Caco-2 (cell line): ENCODE measurements around the gene HNMT. TPM values are rescaled to one million over a fixed set of nuclear protein-coding genes. Genes with fewer than 3 reads are reported as not detected.

ENCODE experiments used
- BruUV-seq: library from RNA; stranded (reverse); fragments of 400-500 nt; replicated peaks from 2 replicates; lab custom pipeline; 2021; lab: Mats Ljungman, UMichigan
- CTCF ChIA-PET: fragments of 300-600 bp; sonication (Branson Sonifier 250); formaldehyde crosslinking; loops from one replicate; lab custom pipeline; 2022; ENCODE audit warnings: antibody characterized with exemption; lab: Charles Lee
- POLR2A ChIA-PET: fragments of 300-600 bp; sonication (Branson Sonifier 250); formaldehyde crosslinking; loops from one replicate; lab custom pipeline; 2022; ENCODE audit warnings: antibody characterized with exemption; lab: Charles Lee
- DNase-seq, 2 experiments: peaks; one replicate each; pipeline versions ENCODE4 v3.0.0 to v3.0.0-alpha.2; 2020 to 2022
- H3K27me3 ChIP-seq: replicated peaks from 2 replicates; pipeline ENCODE4 v1.6.0; 2011; ENCODE audit warnings: low read length; ENCODE audit not compliant: control insufficient read depth, insufficient read depth
- H3K36me3 ChIP-seq: 2 replicates; pipeline ENCODE4 v1.5.1; 2011; ENCODE audit warnings: low read length; ENCODE audit not compliant: control insufficient read depth, insufficient read depth
- H3K4me1 ChIP-seq: fragments of 250-450 bp; sonication (Bioruptor Pico); 2 replicates; pipeline ENCODE4 v1.5.1; 2020; ENCODE audit warnings: mild to moderate bottlenecking
- H3K4me3 ChIP-seq: 2 replicates; pipeline ENCODE4 v1.5.1; 2011; ENCODE audit warnings: low read depth, mild to moderate bottlenecking, control low read depth, low read length
- H3K9me3 ChIP-seq: fragments of 250-450 bp; sonication (Bioruptor Pico); 2 replicates; pipeline ENCODE4 v1.5.1; 2020; ENCODE audit warnings: mild to moderate bottlenecking, moderate library complexity
- H3K27ac Mint-ChIP-seq: one replicate; pipeline ENCODE4 v1.8.0; 2022; ENCODE audit warnings: mixed read lengths; ENCODE audit not compliant: unreplicated experiment
- H3K27me3 Mint-ChIP-seq: one replicate; pipeline ENCODE4 v1.8.0; 2022; ENCODE audit warnings: mixed read lengths; ENCODE audit not compliant: insufficient read depth, unreplicated experiment
- H3K36me3 Mint-ChIP-seq: one replicate; pipeline ENCODE4 v1.8.0; 2022; ENCODE audit warnings: mild to moderate bottlenecking, mixed read lengths; ENCODE audit not compliant: insufficient read depth, unreplicated experiment
- H3K4me1 Mint-ChIP-seq: one replicate; pipeline ENCODE4 v1.8.0; 2022; ENCODE audit warnings: low read depth, mixed read lengths; ENCODE audit not compliant: unreplicated experiment
- H3K4me3 Mint-ChIP-seq: one replicate; pipeline ENCODE4 v1.8.0; 2022; ENCODE audit warnings: mild to moderate bottlenecking, moderate library complexity, mixed read lengths; ENCODE audit not compliant: unreplicated experiment
- H3K9me3 Mint-ChIP-seq: one replicate; pipeline ENCODE4 v1.8.0; 2022; ENCODE audit warnings: mixed read lengths; ENCODE audit not compliant: unreplicated experiment
- intact Hi-C: fragments of 100-400 bp; cut with micrococcal nuclease; formaldehyde crosslinking; loops from one replicate; pipeline ENCODE4 v1.10.0; 2022; ENCODE audit not compliant: unreplicated experiment
- total RNA-seq: library from RNA; stranded (reverse); gene quantifications from 2 replicates; pipeline ENCODE4 v1.2.3, GENCODE V29; 2022
- TF ChIP-seq, protein P1 (sequence below), 2 experiments: fragments of 200-600 bp in 1 of 2; IDR thresholded peaks; 1 replicate in 1 of 2; 2 replicates in 1 of 2; pipeline versions ENCODE4 v1.5.1 to v1.8.0; 2011 to 2022; ENCODE audit warnings: antibody characterized with exemption in 1 of 2, control low read depth in 1 of 2, inconsistent platforms in 1 of 2, low read depth in 1 of 2, low read length in 1 of 2, mild to moderate bottlenecking in 1 of 2, moderate library complexity in 1 of 2; ENCODE audit not compliant: insufficient read depth in 1 of 2, severe bottlenecking in 1 of 2, unreplicated experiment in 1 of 2

HNMT gene
- total RNA-seq, 1 experiment from 2014 or later = 42.8 TPM

DNA sequence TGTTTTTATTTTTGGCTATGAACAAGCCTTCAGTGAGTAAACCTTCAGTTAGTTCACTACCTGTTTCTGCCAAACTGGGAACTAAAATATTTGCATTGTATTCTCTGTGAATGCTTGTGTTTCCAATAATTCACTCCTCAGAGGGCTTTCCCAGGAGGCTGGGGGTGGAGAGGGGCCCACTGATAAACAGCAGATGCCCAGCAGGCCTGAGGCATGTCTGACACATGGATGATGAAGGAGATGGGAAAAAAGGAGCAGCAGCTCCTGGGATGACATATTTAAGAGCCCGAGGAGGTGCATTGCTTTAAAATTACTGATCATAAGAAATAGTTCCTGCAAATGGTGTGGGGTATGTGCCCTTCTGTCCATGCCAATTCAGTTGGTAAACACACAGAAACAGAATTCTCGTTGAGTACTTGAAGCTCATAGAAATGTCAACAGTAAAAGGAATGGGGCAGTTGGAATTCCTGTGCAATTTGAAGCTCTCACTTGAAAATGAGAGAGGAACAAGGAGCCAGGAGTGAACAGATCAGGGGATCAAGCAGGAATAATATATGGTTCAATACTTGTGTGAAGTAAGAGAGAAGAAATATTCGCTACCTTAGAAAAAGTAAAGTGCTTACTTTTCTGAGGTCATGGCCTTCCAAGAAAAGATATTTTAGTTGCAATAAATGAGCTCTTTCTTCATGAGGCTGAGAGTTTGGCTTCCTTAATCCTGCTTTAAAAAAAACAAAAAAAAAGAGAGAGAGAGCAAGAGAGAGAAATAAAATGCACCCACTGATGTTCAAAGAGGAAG, 22.0 kb upstream of the HNMT start:
- DNase-seq = no peak
- H3K36me3 ChIP-seq = no peaks in the 10 kb centered on the region
- H3K4me3 ChIP-seq = no peak overlapping the region
- no peaks in the 10 kb centered on the region for H3K9me3 Mint-ChIP-seq
- intact Hi-C loops = loop anchor here (10.0 kb wide), 1 partner anchor 333 kb away; no protein-coding TSS in a partner anchor
- H3K36me3 Mint-ChIP-seq = no peaks in the 10 kb centered on the region
- TF ChIP-seq, protein P1, sequence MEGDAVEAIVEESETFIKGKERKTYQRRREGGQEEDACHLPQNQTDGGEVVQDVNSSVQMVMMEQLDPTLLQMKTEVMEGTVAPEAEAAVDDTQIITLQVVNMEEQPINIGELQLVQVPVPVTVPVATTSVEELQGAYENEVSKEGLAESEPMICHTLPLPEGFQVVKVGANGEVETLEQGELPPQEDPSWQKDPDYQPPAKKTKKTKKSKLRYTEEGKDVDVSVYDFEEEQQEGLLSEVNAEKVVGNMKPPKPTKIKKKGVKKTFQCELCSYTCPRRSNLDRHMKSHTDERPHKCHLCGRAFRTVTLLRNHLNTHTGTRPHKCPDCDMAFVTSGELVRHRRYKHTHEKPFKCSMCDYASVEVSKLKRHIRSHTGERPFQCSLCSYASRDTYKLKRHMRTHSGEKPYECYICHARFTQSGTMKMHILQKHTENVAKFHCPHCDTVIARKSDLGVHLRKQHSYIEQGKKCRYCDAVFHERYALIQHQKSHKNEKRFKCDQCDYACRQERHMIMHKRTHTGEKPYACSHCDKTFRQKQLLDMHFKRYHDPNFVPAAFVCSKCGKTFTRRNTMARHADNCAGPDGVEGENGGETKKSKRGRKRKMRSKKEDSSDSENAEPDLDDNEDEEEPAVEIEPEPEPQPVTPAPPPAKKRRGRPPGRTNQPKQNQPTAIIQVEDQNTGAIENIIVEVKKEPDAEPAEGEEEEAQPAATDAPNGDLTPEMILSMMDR (IDR thresholded peaks at IDR 0.05; ENCODE audit: insufficient read depth in 1 of 2, low read depth in 1 of 2, low read length in 1 of 2, severe bottlenecking in 1 of 2, unreplicated experiment in 1 of 2) = no peak
- BruUV-seq = no TSS peak
- no peaks in the 10 kb centered on the region for H3K27me3 Mint-ChIP-seq
- CTCF ChIA-PET = interaction anchor here (1.0 kb wide), 2 partner anchors 13 to 54 kb away, joined by 3 to 4 read pairs; no protein-coding TSS in a partner anchor
- H3K4me1 ChIP-seq = peaks cover 27% of the 10 kb centered on the region
- H3K27ac Mint-ChIP-seq = peak overlapping the region; percentile 42
- no peaks in the 10 kb centered on the region for H3K27me3 ChIP-seq
- no peaks in the 10 kb centered on the region for H3K9me3 ChIP-seq
- POLR2A ChIA-PET = no interaction called here
- peaks cover 46% of the 10 kb centered on the region for H3K4me1 Mint-ChIP-seq
- H3K4me3 Mint-ChIP-seq = peak overlapping the region; percentile 16

GRCh38 chr2:137942833-137943677, 21.2 kb upstream of the HNMT start:
- Histone ChIP-seq H3K9me3 (no peaks in the 10 kb centered on the region), H3K4me3 (no peak overlapping the region), H3K36me3 (no peaks in the 10 kb centered on the region), H3K4me1 (peaks cover 36% of the 10 kb centered on the region), H3K27me3 (no peaks in the 10 kb centered on the region)
- H3K27me3 Mint-ChIP-seq = no peaks in the 10 kb centered on the region
- TF ChIP-seq, protein P1 (IDR thresholded peaks at IDR 0.05; ENCODE audit: insufficient read depth in 1 of 2, low read depth in 1 of 2, low read length in 1 of 2, severe bottlenecking in 1 of 2, unreplicated experiment in 1 of 2) = no peak
- no peaks in the 10 kb centered on the region for H3K36me3 Mint-ChIP-seq
- no peak for DNase-seq
- peak overlapping the region; percentile 42 for H3K27ac Mint-ChIP-seq
- no peak overlapping the region for H3K4me3 Mint-ChIP-seq
- ChIA-PET POLR2A (no interaction called here), CTCF (interaction anchor here (1.0 kb wide), 2 partner anchors 14 to 54 kb away, joined by 3 to 4 read pairs; no protein-coding TSS in a partner anchor)
- intact Hi-C loops = loop anchor here (10.0 kb wide), 1 partner anchor 332 kb away; no protein-coding TSS in a partner anchor
- H3K4me1 Mint-ChIP-seq = peaks cover 47% of the 10 kb centered on the region
- no peaks in the 10 kb centered on the region for H3K9me3 Mint-ChIP-seq
- BruUV-seq = no TSS peak

- H3K4me3 ChIP-seq = no peak overlapping the region
- H3K4me1 Mint-ChIP-seq = peaks cover 47% of the 10 kb centered on the region
- intact Hi-C loops = loop anchor here (10.0 kb wide), 1 partner anchor 331 kb away; no protein-coding TSS in a partner anchor
- TF ChIP-seq, protein P1 (IDR thresholded peaks at IDR 0.05; ENCODE audit: insufficient read depth in 1 of 2, low read depth in 1 of 2, low read length in 1 of 2, severe bottlenecking in 1 of 2, unreplicated experiment in 1 of 2) = no peak
- H3K9me3 Mint-ChIP-seq = no peaks in the 10 kb centered on the region
- POLR2A ChIA-PET = no interaction called here
- no peaks in the 10 kb centered on the region for H3K36me3 ChIP-seq
- H3K27me3 Mint-ChIP-seq = no peaks in the 10 kb centered on the region
- no peaks in the 10 kb centered on the region for H3K36me3 Mint-ChIP-seq
- H3K27me3 ChIP-seq = no peaks in the 10 kb centered on the region
- peaks cover 37% of the 10 kb centered on the region for H3K4me1 ChIP-seq
- no peak for DNase-seq
- no peak overlapping the region for H3K27ac Mint-ChIP-seq
- BruUV-seq = no TSS peak
- CTCF ChIA-PET = no interaction called here
- no peaks in the 10 kb centered on the region for H3K9me3 ChIP-seq
- no peak overlapping the region for H3K4me3 Mint-ChIP-seq
Observed at GRCh38 chr2:137943678-137944347, 20.5 kb upstream of the HNMT start.
